Chondrocyte (in vitro differentiated cells): ENCODE data around the gene TNFRSF12A. TPM values are rescaled to one million over a fixed set of nuclear protein-coding genes. Genes with fewer than 3 reads are reported as not detected.

Source experiments
- DNase-seq: peaks from one replicate; pipeline ENCODE4 v3.0.0; 2021; ENCODE audit warnings: mixed read lengths, low spot score
- H3K27ac Mint-ChIP-seq: one replicate; pipeline ENCODE4 v1.8.0; 2021; ENCODE audit warnings: mild to moderate bottlenecking, moderate library complexity, mixed read lengths; ENCODE audit not compliant: unreplicated experiment
- H3K27me3 Mint-ChIP-seq: 2 replicates; pipeline ENCODE4 v1.8.0; 2021; ENCODE audit warnings: low read depth, mixed read lengths
- H3K36me3 Mint-ChIP-seq: 2 replicates; pipeline ENCODE4 v1.8.0; 2021; ENCODE audit warnings: low read depth, mixed read lengths
- H3K4me1 Mint-ChIP-seq: 2 replicates; pipeline ENCODE4 v1.8.0; 2021; ENCODE audit warnings: low read depth, mild to moderate bottlenecking, mixed read lengths
- H3K4me3 Mint-ChIP-seq: one replicate; pipeline ENCODE4 v1.8.0; 2021; ENCODE audit warnings: mild to moderate bottlenecking, moderate library complexity, mixed read lengths; ENCODE audit not compliant: unreplicated experiment
- H3K9me3 Mint-ChIP-seq: 2 replicates; pipeline ENCODE4 v1.8.0; 2021; ENCODE audit warnings: low read depth, mixed read lengths
- CTCF ChIP-seq: fragments of 200-600 bp; sonication (generic); IDR thresholded peaks from 2 replicates; pipeline ENCODE4 v1.5.0; 2021; ENCODE audit warnings: antibody characterized with exemption, mild to moderate bottlenecking, moderate library complexity
- total RNA-seq: library from RNA; stranded (reverse); gene quantifications from 3 replicates; pipeline ENCODE4 v1.2.1, GENCODE V29; 2021

The TNFRSF12A gene
- total RNA-seq, 1 donor from 2014 or later = 165 TPM

GRCh38 chr16:2981899-2982250, 38.3 kb upstream of the TNFRSF12A start:
- Mint-ChIP-seq H3K27me3 (no peaks in the 10 kb centered on the region), H3K9me3 (no peaks in the 10 kb centered on the region), H3K4me1 (peaks cover 20% of the 10 kb centered on the region), H3K27ac (peak overlapping the region; percentile 77), H3K4me3 (peak overlapping the region; percentile 54), H3K36me3 (no peaks in the 10 kb centered on the region)
- no peak for DNase-seq
- TF ChIP-seq CTCF = no peak

GRCh38 chr16:2982402-2982801, 37.8 kb upstream of the TNFRSF12A start:
- H3K27me3 Mint-ChIP-seq = no peaks in the 10 kb centered on the region
- peak overlapping the region; percentile 1 for H3K27ac Mint-ChIP-seq
- H3K4me3 Mint-ChIP-seq = no peak overlapping the region
- no peaks in the 10 kb centered on the region for H3K9me3 Mint-ChIP-seq
- DNase-seq = no peak
- H3K4me1 Mint-ChIP-seq = peaks cover 20% of the 10 kb centered on the region
- no peaks in the 10 kb centered on the region for H3K36me3 Mint-ChIP-seq
- TF ChIP-seq CTCF = no peak

- TF ChIP-seq CTCF = peak; percentile 91
- no peaks in the 10 kb centered on the region for H3K9me3 Mint-ChIP-seq
- H3K27me3 Mint-ChIP-seq = no peaks in the 10 kb centered on the region
- H3K4me1 Mint-ChIP-seq = peaks cover 20% of the 10 kb centered on the region
- no peak for DNase-seq
- H3K4me3 Mint-ChIP-seq = peak overlapping the region; percentile 66
- H3K27ac Mint-ChIP-seq = peak overlapping the region; percentile 41
- no peaks in the 10 kb centered on the region for H3K36me3 Mint-ChIP-seq
Measured at GRCh38 chr16:2983706-2984136, 36.4 kb upstream of the TNFRSF12A start.

GRCh38 chr16:2985462-2985861, 34.7 kb upstream of the TNFRSF12A start:
- no peak for DNase-seq
- peaks cover 17% of the 10 kb centered on the region for H3K4me1 Mint-ChIP-seq
- no peak for TF ChIP-seq CTCF
- no peaks in the 10 kb centered on the region for H3K27me3 Mint-ChIP-seq
- H3K36me3 Mint-ChIP-seq = no peaks in the 10 kb centered on the region
- H3K27ac Mint-ChIP-seq = no peak overlapping the region
- no peak overlapping the region for H3K4me3 Mint-ChIP-seq
- no peaks in the 10 kb centered on the region for H3K9me3 Mint-ChIP-seq

- no peak for DNase-seq
- Mint-ChIP-seq H3K36me3 (no peaks in the 10 kb centered on the region), H3K9me3 (no peaks in the 10 kb centered on the region), H3K27ac (no peak overlapping the region), H3K4me3 (no peak overlapping the region), H3K4me1 (peaks cover 14% of the 10 kb centered on the region), H3K27me3 (no peaks in the 10 kb centered on the region)
- no peak for TF ChIP-seq CTCF
Measured at GRCh38 chr16:2985893-2986355, 34.2 kb upstream of the TNFRSF12A start.
